IMR-90 (cell line): ENCODE measurements around the gene MDP1. TPM values are rescaled to one million over a fixed set of nuclear protein-coding genes. Genes with fewer than 3 reads are reported as not detected.

Experiments
- ATAC-seq: fragments of 200-7000 bp; cut with Tn5 transposase; 2 replicates; pipeline ENCODE4 v1.9.1; 2020; ENCODE audit warnings: low read depth, mild to moderate bottlenecking, moderate library complexity
- BruUV-seq: library from RNA; stranded (reverse); fragments of 400-500 nt; replicated peaks from 2 replicates; lab custom pipeline; 2021; lab: Mats Ljungman, UMichigan
- CTCF ChIA-PET: fragments of 300-600 bp; formaldehyde crosslinking; extraction: SDS; loops from one replicate; lab custom pipeline; 2021; ENCODE audit warnings: antibody characterized with exemption; lab: Yijun Ruan, JAX
- POLR2A ChIA-PET: fragments of 300-600 bp; sonication (Branson Sonifier 250); formaldehyde crosslinking; loops from one replicate; lab custom pipeline; 2022; ENCODE audit warnings: antibody characterized with exemption; ENCODE audit not compliant: unreplicated experiment; lab: Charles Lee
- DNase-seq: peaks from one replicate; pipeline ENCODE4 v3.0.0; 2013
- H2AFZ ChIP-seq: replicated peaks from 2 replicates; pipeline ENCODE3; 2013; ENCODE audit warnings: low read length, mild to moderate bottlenecking; ENCODE audit not compliant: poor library complexity
- H2AK5ac ChIP-seq: 2 replicates; pipeline ENCODE4 v1.6.1; 2013; ENCODE audit warnings: low read depth, low read length, inconsistent platforms
- H2AK9ac ChIP-seq: replicated peaks from 2 replicates; pipeline ENCODE3; 2013; ENCODE audit warnings: mild to moderate bottlenecking, low read depth, low read length, moderate library complexity; ENCODE audit not compliant: poor library complexity
- H2BK120ac ChIP-seq: 2 replicates; pipeline ENCODE4 v1.6.1; 2013; ENCODE audit warnings: low read depth, low read length, inconsistent platforms
- H2BK15ac ChIP-seq: 3 replicates; pipeline ENCODE4 v1.6.1; 2013; ENCODE audit warnings: low read depth, low read length, inconsistent platforms
- H2BK20ac ChIP-seq: 2 replicates; pipeline ENCODE4 v1.6.1; 2013; ENCODE audit warnings: low read depth, mild to moderate bottlenecking, inconsistent platforms, low read length, moderate library complexity
- H2BK5ac ChIP-seq: 2 replicates; pipeline ENCODE4 v1.6.1; 2013; ENCODE audit warnings: mild to moderate bottlenecking, low read depth, low read length, inconsistent platforms; ENCODE audit not compliant: poor library complexity, severe bottlenecking
- H3K14ac ChIP-seq: replicated peaks from 2 replicates; pipeline ENCODE4 v1.6.1; 2013; ENCODE audit warnings: low read depth, low read length, inconsistent platforms
- H3K18ac ChIP-seq: 2 replicates; pipeline ENCODE4 v1.6.1; 2013; ENCODE audit warnings: low read depth, low read length, control low read depth
- H3K23ac ChIP-seq: 2 replicates; pipeline ENCODE4 v1.6.1; 2013; ENCODE audit warnings: low read depth, low read length, inconsistent platforms
- H3K27ac ChIP-seq: 2 replicates; pipeline ENCODE4 v1.5.1; 2013; ENCODE audit warnings: mild to moderate bottlenecking, control low read depth, low read length; ENCODE audit not compliant: insufficient read depth
- H3K27me3 ChIP-seq: 2 replicates; pipeline ENCODE4 v1.6.1; 2013; ENCODE audit warnings: low read length; ENCODE audit not compliant: control insufficient read depth, insufficient read depth
- H3K36me3 ChIP-seq: 2 replicates; pipeline ENCODE4 v1.6.1; 2013; ENCODE audit warnings: low read length, mixed read lengths; ENCODE audit not compliant: control insufficient read depth, insufficient read depth
- H3K4ac ChIP-seq: 2 replicates; pipeline ENCODE4 v1.6.1; 2013; ENCODE audit warnings: low read depth, low read length, inconsistent platforms
- H3K4me1 ChIP-seq: 2 replicates; pipeline ENCODE4 v1.6.1; 2013; ENCODE audit warnings: low read length, mixed read lengths; ENCODE audit not compliant: control insufficient read depth, insufficient read depth
- H3K4me2 ChIP-seq: 2 replicates; pipeline ENCODE4 v1.6.1; 2013; ENCODE audit warnings: low read depth, mild to moderate bottlenecking, control low read depth, low read length, moderate library complexity
- H3K4me3 ChIP-seq: 2 replicates; pipeline ENCODE4 v1.5.1; 2013; ENCODE audit warnings: low read depth, mild to moderate bottlenecking, control low read depth, low read length, moderate library complexity; ENCODE audit not compliant: insufficient read depth
- H3K56ac ChIP-seq: 2 replicates; pipeline ENCODE4 v1.6.1; 2013; ENCODE audit warnings: low read length, inconsistent platforms; ENCODE audit not compliant: insufficient read depth; ENCODE audit errors: extremely low read depth
- H3K79me1 ChIP-seq, 2 experiments: 2 replicates each; pipeline ENCODE4 v1.6.1; 2013; ENCODE audit warnings: low read length in 2 of 2, inconsistent platforms in 1 of 2, low read depth in 1 of 2
- H3K9ac ChIP-seq: 2 replicates; pipeline ENCODE4 v1.6.1; 2013; ENCODE audit warnings: low read depth, low read length, control low read depth
- H3K9me1 ChIP-seq: 2 replicates; pipeline ENCODE4 v1.6.1; 2013; ENCODE audit warnings: low read length, inconsistent platforms; ENCODE audit not compliant: insufficient read depth
- H3K9me3 ChIP-seq: 2 replicates; pipeline ENCODE4 v1.6.1; 2013; ENCODE audit warnings: low read length; ENCODE audit not compliant: control insufficient read depth, insufficient read depth
- H4K20me1 ChIP-seq: 2 replicates; pipeline ENCODE4 v1.6.1; 2013; ENCODE audit warnings: low read length, inconsistent platforms; ENCODE audit not compliant: insufficient read depth
- H4K5ac ChIP-seq: 2 replicates; pipeline ENCODE4 v1.6.1; 2013; ENCODE audit warnings: mild to moderate bottlenecking, low read depth, low read length, control low read depth
- H4K8ac ChIP-seq, 2 experiments: 2 replicates each; pipeline ENCODE4 v1.6.1; 2013; ENCODE audit warnings: low read depth in 2 of 2, low read length in 2 of 2, control low read depth in 1 of 2, inconsistent platforms in 1 of 2
- H4K91ac ChIP-seq: 2 replicates; pipeline ENCODE4 v1.6.1; 2013; ENCODE audit warnings: low read depth, low read length, inconsistent platforms; ENCODE audit not compliant: insufficient read depth
- BHLHE40 ChIP-seq: fragments of 150-350 bp; IDR thresholded peaks from 2 replicates; pipeline ENCODE4 v1.6.1; 2016; ENCODE audit warnings: mild to moderate bottlenecking, low read depth, low read length
- CHD1 ChIP-seq: IDR thresholded peaks from 2 replicates; pipeline ENCODE4 v1.6.1; 2012; ENCODE audit warnings: low read depth, low read length, improper control_type of control experiment
- CTCF ChIP-seq: conservative IDR thresholded peaks from 2 replicates; pipeline ENCODE4 v1.5.1; 2012; ENCODE audit warnings: mild to moderate bottlenecking, low read depth, low read length, improper control_type of control experiment
- FOS ChIP-seq: fragments of 150-350 bp; IDR thresholded peaks from 2 replicates; pipeline ENCODE4 v1.6.1; 2016; ENCODE audit warnings: low read depth, low read length
- MAZ ChIP-seq: IDR thresholded peaks from 2 replicates; pipeline ENCODE4 v1.6.1; 2012; ENCODE audit warnings: low read depth, mild to moderate bottlenecking, low read length, improper control_type of control experiment, moderate library complexity, borderline replicate concordance
- MXI1 ChIP-seq: IDR thresholded peaks from 2 replicates; pipeline ENCODE4 v1.6.1; 2012; ENCODE audit warnings: low read depth, mild to moderate bottlenecking, low read length, moderate library complexity, borderline replicate concordance
- NFE2L2 ChIP-seq: fragments of 150-350 bp; IDR thresholded peaks from 2 replicates; pipeline ENCODE4 v1.6.1; 2016; ENCODE audit warnings: low read depth, mild to moderate bottlenecking, low read length
- RAD21 ChIP-seq: IDR thresholded peaks from 2 replicates; pipeline ENCODE4 v1.6.1; 2012; ENCODE audit warnings: low read length, improper control_type of control experiment
- RFX5 ChIP-seq: IDR thresholded peaks from 2 replicates; pipeline ENCODE4 v1.8.0; 2012; ENCODE audit warnings: low read depth, mild to moderate bottlenecking, low read length, moderate library complexity
- SMC3 ChIP-seq: fragments of 150-350 bp; IDR thresholded peaks from 2 replicates; pipeline ENCODE4 v1.6.1; 2016; ENCODE audit warnings: low read depth, mild to moderate bottlenecking, antibody characterized with exemption, low read length, moderate library complexity
- USF2 ChIP-seq: fragments of 150-350 bp; IDR thresholded peaks from 2 replicates; pipeline ENCODE4 v1.6.1; 2017; ENCODE audit warnings: mild to moderate bottlenecking, antibody characterized with exemption, low read length, low read depth
- WGBS, 2 experiments: methylation state at CpG; one replicate each; pipeline versions ENCODE4 v1.1.5 to v1.1.7; 2013; ENCODE audit warnings: missing lambda C conversion rate in 2 of 2; ENCODE audit not compliant: insufficient read length in 1 of 2; ENCODE audit errors: extremely low coverage in 2 of 2; 5-methylcytosine and 5-hydroxymethylcytosine counted together
- dilution Hi-C: fragments of 300-500 bp; cut with HindIII; formaldehyde crosslinking; loops from one replicate; pipeline ENCODE4 v1.14.3; 2018; ENCODE audit warnings: low sequenced_read_pairs; ENCODE audit not compliant: unreplicated experiment
- in situ Hi-C: fragments of 300-500 bp; cut with MboI; formaldehyde crosslinking; loops from 3 replicates; pipeline ENCODE4 v1.14.3; 2019; ENCODE audit warnings: low sequenced_read_pairs, inconsistent platforms, mixed read lengths
- intact Hi-C: fragments of 100-400 bp; cut with micrococcal nuclease; formaldehyde crosslinking; loops from 2 replicates; pipeline ENCODE4 v1.10.0; 2022
- polyA plus RNA-seq, 3 experiments: library from polyadenylated mRNA; depleted of rRNA; stranded (reverse); fragments of >200 nt; gene quantifications; 2 replicates each; pipeline ENCODE4 v1.2.3, GENCODE V29; 2012; ENCODE audit warnings: low replicate concordance in 1 of 3
- total RNA-seq: library from RNA; depleted of rRNA; stranded (reverse); fragments of >200 nt; gene quantifications from 2 replicates; pipeline ENCODE4 v1.2.3, GENCODE V29; 2012

MDP1 gene
- total and polyA plus RNA-seq, 2 of the 4 experiments (the other 2 are of a cell fraction) = 15.1 to 17.8 TPM

GRCh38 chr14:24211311-24211710 is 4.6 kb downstream of the MDP1 start (continued):
- no peak for TF ChIP-seq USF2
- TF ChIP-seq SMC3 = no peak
- TF ChIP-seq RFX5 = no peak
- TF ChIP-seq BHLHE40 = no peak

- Histone ChIP-seq H2AK5ac (no peak overlapping the region), H2BK120ac (no peak overlapping the region), H3K14ac (no peak overlapping the region), H2BK5ac (no peak overlapping the region), H4K20me1 (no peaks in the 10 kb centered on the region; the same call in 1 of the 2 replicates), H3K4ac (no peak overlapping the region), H3K9me3 (no peaks in the 10 kb centered on the region), H3K4me1 (no peaks in the 10 kb centered on the region), H2BK15ac (no peak overlapping the region), H4K91ac (no peak overlapping the region), H3K79me1 (peaks cover 13 to 54% of the 10 kb centered on the region in 2 experiments), H3K9me1 (peaks cover 11% of the 10 kb centered on the region; the same call in 1 of the 2 replicates), H4K8ac (no peak overlapping the region), H3K23ac (no peak overlapping the region), H4K5ac (no peak overlapping the region), H2AFZ (no peak overlapping the region), H2AK9ac (no peak overlapping the region), H3K9ac (no peak overlapping the region), H3K27ac (no peak overlapping the region), H3K4me2 (no peak overlapping the region), H2BK20ac (no peak overlapping the region), H3K27me3 (no peaks in the 10 kb centered on the region), H3K18ac (no peak overlapping the region), H3K56ac (no peak overlapping the region), H3K4me3 (no peak overlapping the region), H3K36me3 (peaks cover 47% of the 10 kb centered on the region)
- TF ChIP-seq MXI1 = no peak
- TF ChIP-seq MAZ = no peak
- no peak for TF ChIP-seq RAD21
- TF ChIP-seq FOS = no peak
- no peak for TF ChIP-seq CTCF
- TF ChIP-seq NFE2L2 = no peak
- TF ChIP-seq BHLHE40 = no peak
- TF ChIP-seq CHD1 = no peak
- in situ Hi-C loops (no loop called here), dilution Hi-C loops (no loop called here), intact Hi-C loops (no loop called here)
- no CpG with 5 or more reads among the region's 2 CpGs for WGBS, 2 experiments
- ATAC-seq (no peak), DNase-seq (no peak)
- BruUV-seq = no TSS peak
- POLR2A ChIA-PET = no interaction called here
- CTCF ChIA-PET = no interaction called here
Observed at GRCh38 chr14:24207625-24208024, 8.2 kb downstream of the MDP1 start.
